Motor neuron (in vitro differentiated cells): ENCODE data around the gene RALA. TPM values are rescaled to one million over a fixed set of nuclear protein-coding genes. Genes with fewer than 3 reads are reported as not detected.

ENCODE experiments used
- ATAC-seq, 8 experiments: fragments of 200-7000 bp; cut with Tn5 transposase; replicated peaks in 6 of 8; 2 replicates each; pipeline ENCODE4 v1.8.0; 2021; ENCODE audit warnings: mild to moderate bottlenecking in 8 of 8, moderate library complexity in 8 of 8
- H3K27ac ChIP-seq, 2 donors: fragments of 250-450 bp; sonication (Bioruptor Pico); 2 replicates each; pipeline ENCODE4 v1.9.0; 2021; ENCODE audit warnings: antibody characterized with exemption in 2 of 2, mild to moderate bottlenecking in 2 of 2, moderate library complexity in 1 of 2
- H3K4me1 ChIP-seq, 2 donors: fragments of 250-450 bp; sonication (Bioruptor Pico); replicated peaks in 1 of 2; 2 replicates each; pipeline ENCODE4 v1.6.1; 2021; ENCODE audit warnings: antibody characterized with exemption in 2 of 2, mild to moderate bottlenecking in 2 of 2, moderate library complexity in 1 of 2
- H3K4me3 ChIP-seq, 5 donors: fragments of 250-450 bp; sonication (Bioruptor Pico); 2 replicates each; pipeline ENCODE4 v1.9.0; 2021; ENCODE audit warnings: antibody characterized with exemption in 5 of 5, mild to moderate bottlenecking in 5 of 5, moderate library complexity in 4 of 5
- WGBS, 10 experiments: fragments of 450-650 bp; shearing (Covaris generic); methylation state at CpG; one replicate each; pipeline ENCODE4 v1.0.0; 2022; 5-methylcytosine and 5-hydroxymethylcytosine counted together
- in situ Hi-C, 9 experiments: fragments of 400-800 bp; cut with MboI; loops; one replicate each; pipeline ENCODE4 v1.15.0; 2021; ENCODE audit warnings: low sequenced_read_pairs in 9 of 9, low pct_unique_long_range_greater_than_20kb in 2 of 9; ENCODE audit not compliant: unreplicated experiment in 9 of 9
- total RNA-seq, 8 experiments: library from RNA; unstranded; fragments of 300-600 nt; gene quantifications; 2 replicates each; pipeline versions ENCODE4 v1.2.3 to v1.2.4, GENCODE V29; 2022

The RALA gene
- total RNA-seq, 8 experiments from 2014 or later, result 14.8 to 72.8 (median 30.4) TPM

DNA sequence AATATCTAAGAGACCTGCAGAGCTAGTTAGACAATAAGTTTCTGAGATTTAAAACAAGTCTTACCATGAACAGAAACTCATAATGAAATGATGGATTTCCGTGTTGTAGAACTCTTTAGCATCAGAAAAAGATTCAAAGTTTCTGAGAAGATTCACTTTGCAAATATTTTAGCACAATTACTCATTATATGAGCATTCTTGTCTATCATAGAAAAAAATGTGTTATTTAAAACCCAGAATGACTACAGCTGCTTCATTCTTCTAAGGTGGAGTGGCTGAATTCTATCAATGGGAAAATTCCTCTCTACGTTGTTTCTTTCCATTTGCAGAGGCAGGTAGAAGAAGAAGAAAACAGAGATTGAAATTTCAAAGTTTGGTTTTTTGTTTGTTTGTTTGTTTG is 21.0 kb upstream of the RALA start:
- Histone ChIP-seq H3K27ac (no peak overlapping the region), H3K4me3 (no peak overlapping the region), H3K4me1 (no peaks in the 10 kb centered on the region)
- in situ Hi-C loops, result no loop called here
- WGBS, 10 experiments, result 0 to 67% (median 23%) methylated on average over 1 to 2 of the region's 2 CpGs
- ATAC-seq, result no peak

DNA sequence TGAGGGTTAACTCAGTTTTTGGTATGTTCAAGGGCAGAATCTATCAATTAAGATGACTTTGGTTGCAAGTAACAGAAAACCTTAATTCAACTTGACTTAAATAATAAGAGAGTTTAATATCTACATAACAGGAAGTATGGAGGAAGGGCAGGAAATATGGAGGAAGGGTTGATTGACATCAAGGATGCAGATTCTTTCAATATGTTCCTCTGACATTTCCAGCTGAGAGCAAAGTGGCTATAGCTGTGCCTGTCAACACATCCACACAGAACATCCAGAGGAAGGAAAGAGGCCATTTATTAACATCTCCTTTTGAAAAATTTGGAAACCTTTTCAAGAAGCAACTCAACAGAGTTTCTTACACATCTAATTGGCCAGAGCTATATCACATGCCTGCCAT is 19.4 kb upstream of the RALA start:
- Histone ChIP-seq H3K27ac (no peak overlapping the region), H3K4me1 (no peaks in the 10 kb centered on the region), H3K4me3 (no peak overlapping the region)
- ATAC-seq, result no peak
- in situ Hi-C loops, result no loop called here

GRCh38 chr7:39605087-39605486 is 18.3 kb upstream of the RALA start:
- in situ Hi-C loops, result no loop called here
- H3K27ac ChIP-seq, result no peak overlapping the region
- peak in 2 of 8 experiments; percentile 14 to 32 for ATAC-seq
- no peaks in the 10 kb centered on the region for H3K4me1 ChIP-seq
- no peak overlapping the region for H3K4me3 ChIP-seq
- 13 to 100% (median 72%) methylated on average over 1 of the region's 1 CpG; no CpG with 5 or more reads in 2 of the 10 experiments for WGBS, 10 experiments

DNA sequence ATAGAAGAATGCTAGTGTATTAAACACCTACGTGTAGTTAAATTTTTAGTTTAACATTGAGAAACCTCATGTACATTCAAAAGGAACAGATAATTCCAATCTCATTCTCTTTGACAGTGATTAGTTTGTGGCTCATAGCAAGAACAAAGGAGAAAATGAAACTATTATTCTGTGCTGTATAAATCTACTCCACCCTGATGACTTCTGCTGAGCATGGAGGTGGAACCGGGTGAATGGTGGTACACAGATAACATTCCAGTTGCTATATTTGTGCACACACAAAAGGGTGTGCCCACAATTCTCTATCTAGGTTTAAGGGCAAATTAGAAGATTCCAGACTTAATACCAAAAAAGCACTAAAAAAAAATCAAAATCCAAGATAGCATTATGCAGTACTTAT is 17.0 kb upstream of the RALA start:
- WGBS, 10 experiments, result 27 to 96% (median 87%) methylated on average over 1 to 2 of the region's 2 CpGs
- H3K4me1 ChIP-seq, result no peaks in the 10 kb centered on the region
- in situ Hi-C loops, result no loop called here
- H3K27ac ChIP-seq, result no peak overlapping the region
- peak in 2 of 8 experiments; percentile 49 for ATAC-seq
- no peak overlapping the region for H3K4me3 ChIP-seq

- WGBS, 10 experiments, result 82 to 100% (median 88%) methylated on average over 1 to 2 of the region's 2 CpGs; no CpG with 5 or more reads in 1 of the 10 experiments
- in situ Hi-C loops, result no loop called here
- ATAC-seq, result no peak
- Histone ChIP-seq H3K27ac (no peak overlapping the region), H3K4me1 (no peaks in the 10 kb centered on the region), H3K4me3 (no peak overlapping the region)
Observed at GRCh38 chr7:39606941-39607340, 16.4 kb upstream of the RALA start.

- WGBS, 10 experiments, result 67 to 100% (median 100%) methylated on average over 2 of the region's 2 CpGs; no CpG with 5 or more reads in 5 of the 10 experiments
- Histone ChIP-seq H3K27ac (no peak overlapping the region), H3K4me3 (no peak overlapping the region), H3K4me1 (no peaks in the 10 kb centered on the region)
- ATAC-seq, result no peak
- in situ Hi-C loops, result no loop called here
Observed at GRCh38 chr7:39607865-39608264, 15.5 kb upstream of the RALA start.

DNA sequence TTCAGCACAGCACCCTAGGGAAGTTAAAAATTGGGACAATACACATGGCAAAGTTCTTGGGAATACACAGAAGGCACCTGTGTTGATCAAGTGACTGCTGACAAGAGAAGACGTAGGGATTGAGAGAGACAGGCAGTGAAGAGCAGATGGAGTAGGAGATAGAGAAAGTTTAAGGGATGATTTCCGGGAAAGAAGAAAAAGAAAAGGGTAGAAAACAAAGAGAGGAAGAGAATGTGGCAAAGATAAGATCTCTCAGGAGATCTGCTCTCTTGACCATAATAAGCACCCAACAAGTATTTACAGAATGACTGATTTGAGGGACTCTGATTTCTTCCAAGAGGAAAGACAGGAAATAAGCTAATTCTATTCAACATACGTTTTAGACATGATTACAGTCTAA is 15.1 kb upstream of the RALA start:
- WGBS, 10 experiments, result 64 to 98% (median 78%) methylated on average over 3 of the region's 3 CpGs
- H3K4me3 ChIP-seq, result no peak overlapping the region
- in situ Hi-C loops, result no loop called here
- no peaks in the 10 kb centered on the region for H3K4me1 ChIP-seq
- no peak overlapping the region for H3K27ac ChIP-seq
- no peak for ATAC-seq

DNA sequence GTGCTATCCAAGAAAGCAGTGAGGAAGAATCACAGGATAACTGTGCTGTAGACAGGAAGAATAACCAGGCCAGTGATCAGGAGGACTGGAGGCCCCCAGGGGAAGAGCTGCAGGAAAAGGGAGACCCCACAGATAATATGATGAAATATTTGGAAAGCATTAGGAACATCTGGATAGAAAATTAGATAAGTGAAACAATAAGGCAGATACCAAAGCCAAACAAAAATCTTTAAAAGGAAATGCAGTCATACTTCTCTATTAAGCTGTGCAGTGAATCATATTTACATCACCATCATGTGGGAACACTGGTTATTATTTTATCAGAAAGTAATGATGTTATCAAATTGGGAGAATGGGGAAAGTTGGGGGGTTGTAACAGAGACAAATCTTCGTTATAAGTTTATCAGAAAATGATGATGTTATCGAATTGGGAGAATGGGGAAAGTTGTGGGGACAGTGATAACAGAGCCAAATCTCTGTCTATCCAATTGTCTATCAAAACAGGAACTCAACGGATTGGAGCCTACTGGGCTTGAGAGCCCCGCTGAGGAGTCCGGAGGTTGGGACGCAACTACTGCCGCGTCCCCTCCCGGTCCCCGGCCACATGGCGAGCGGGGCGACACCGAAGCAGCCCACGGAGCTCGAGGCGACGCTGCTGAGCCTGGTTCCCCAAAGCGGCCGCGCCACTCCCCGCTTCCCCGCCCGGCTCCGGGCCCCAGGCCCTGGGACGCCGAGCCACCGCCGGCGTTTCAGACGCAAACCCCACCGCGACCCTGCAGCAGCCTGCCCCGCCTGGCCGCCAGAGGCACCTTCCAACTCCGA is 14.0 kb upstream of the RALA start:
- peak in 7 of 8 experiments; percentile 27 to 83 (median 60) for ATAC-seq
- H3K27ac ChIP-seq, result no peak overlapping the region
- H3K4me3 ChIP-seq, result no peak overlapping the region
- WGBS, 10 experiments, result 2 to 90% (median 39%) methylated on average over 2 to 16 of the region's 36 CpGs; no CpG with 5 or more reads in 2 of the 10 experiments
- in situ Hi-C loops, result no loop called here
- no peaks in the 10 kb centered on the region for H3K4me1 ChIP-seq

- in situ Hi-C loops, result no loop called here
- Histone ChIP-seq H3K4me1 (no peaks in the 10 kb centered on the region), H3K4me3 (no peak overlapping the region), H3K27ac (no peak overlapping the region)
- WGBS, 10 experiments, result 7 to 100% (median 84%) methylated on average over 1 to 3 of the region's 5 CpGs; no CpG with 5 or more reads in 2 of the 10 experiments
- peak in 2 of 8 experiments; percentile 25 to 65 for ATAC-seq
Observed at GRCh38 chr7:39609935-39610263, 13.5 kb upstream of the RALA start.

GRCh38 chr7:39613577-39613976 is 9.8 kb upstream of the RALA start:
- 9 to 100% (median 68%) methylated on average over 1 to 4 of the region's 4 CpGs for WGBS, 10 experiments
- no peak overlapping the region for H3K4me3 ChIP-seq
- no peak overlapping the region for H3K27ac ChIP-seq
- ATAC-seq, result no peak
- in situ Hi-C loops, result no loop called here
- no peaks in the 10 kb centered on the region for H3K4me1 ChIP-seq

DNA sequence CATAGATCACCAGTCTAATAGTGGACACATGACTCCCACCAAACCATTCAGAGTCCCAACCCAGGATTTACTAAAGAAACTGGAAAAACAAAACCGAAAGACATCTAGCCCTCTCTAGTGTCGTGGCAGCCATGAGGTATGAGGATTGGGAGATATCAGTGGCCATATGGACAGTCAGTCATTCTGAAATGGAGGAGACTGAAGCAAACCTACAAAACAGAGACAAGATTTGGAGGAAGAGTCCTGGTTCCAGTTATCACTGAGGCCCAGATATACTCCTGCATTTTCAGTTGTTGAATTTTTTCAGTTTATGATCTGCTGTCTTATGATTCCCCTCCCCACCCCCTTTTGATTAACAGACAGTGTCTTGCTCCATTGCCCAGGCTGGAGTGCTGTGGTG is 9.1 kb upstream of the RALA start:
- Histone ChIP-seq H3K4me3 (no peak overlapping the region), H3K27ac (no peak overlapping the region), H3K4me1 (no peaks in the 10 kb centered on the region)
- 80 to 100% (median 83%) methylated on average over 1 to 2 of the region's 2 CpGs; no CpG with 5 or more reads in 5 of the 10 experiments for WGBS, 10 experiments
- in situ Hi-C loops, result no loop called here
- ATAC-seq, result no peak

DNA sequence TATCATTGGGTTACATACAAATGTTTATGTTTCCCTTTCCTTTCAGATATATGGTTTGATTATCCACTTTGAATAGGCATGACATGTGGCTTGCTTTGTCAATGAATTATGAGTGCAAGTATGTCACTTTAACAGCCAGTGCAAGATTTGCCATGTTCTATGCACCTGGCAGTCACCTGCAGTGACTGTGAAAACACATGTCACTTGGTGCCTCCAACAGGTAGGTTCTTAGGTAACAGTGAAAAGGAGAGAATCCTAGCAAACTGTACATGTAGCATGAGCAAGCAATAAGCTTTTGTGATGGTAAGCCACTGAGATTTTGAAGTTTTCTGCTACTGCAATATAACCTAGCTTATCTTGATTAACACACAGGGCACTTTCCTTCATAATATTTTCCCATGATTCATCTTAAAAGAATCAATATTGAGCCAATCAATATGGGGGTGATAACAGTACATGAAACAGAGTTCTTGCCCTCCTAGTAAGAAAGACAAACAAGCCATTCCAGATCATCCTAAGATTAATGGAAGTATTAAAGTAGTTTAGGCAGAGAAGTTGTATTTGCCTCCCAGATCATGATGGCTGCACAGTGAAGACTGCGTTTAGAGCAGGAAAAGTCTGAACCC is 7.9 kb upstream of the RALA start:
- no peak overlapping the region for H3K4me3 ChIP-seq
- peak in 1 of 8 experiments; percentile 8 for ATAC-seq
- in situ Hi-C loops, result no loop called here
- WGBS, 10 experiments, result 67 to 100% (median 94%) methylated on average over 1 of the region's 1 CpG; no CpG with 5 or more reads in 2 of the 10 experiments
- H3K27ac ChIP-seq, result no peak overlapping the region
- no peaks in the 10 kb centered on the region for H3K4me1 ChIP-seq

- H3K27ac ChIP-seq, result no peak overlapping the region
- WGBS, 10 experiments, result 0 to 80% (median 44%) methylated on average over 1 of the region's 1 CpG; no CpG with 5 or more reads in 2 of the 10 experiments
- H3K4me3 ChIP-seq, result no peak overlapping the region
- ATAC-seq, result peak in 1 of 8 experiments; percentile 27
- in situ Hi-C loops, result no loop called here
- no peaks in the 10 kb centered on the region for H3K4me1 ChIP-seq
Observed at GRCh38 chr7:39616138-39616537, 7.2 kb upstream of the RALA start.

GRCh38 chr7:39617005-39617404 is 6.4 kb upstream of the RALA start:
- no peak overlapping the region for H3K27ac ChIP-seq
- in situ Hi-C loops, result no loop called here
- no peak overlapping the region for H3K4me3 ChIP-seq
- ATAC-seq, result no peak
- peaks cover 1 to 4% of the 10 kb centered on the region in 2 donors for H3K4me1 ChIP-seq
